Lung (tissue), 12 donors: ENCODE data around the gene CNTNAP4. TPM values are rescaled to one million over a fixed set of nuclear protein-coding genes. Genes with fewer than 3 reads are reported as not detected.

Experiments used
- ATAC-seq: fragments of 200-7000 bp; cut with Tn5 transposase; one replicate; pipeline ENCODE4 v1.9.1; 2020; ENCODE audit warnings: moderate number of reproducible peaks; ENCODE audit not compliant: insufficient read depth, low FRiP score
- DNase-seq, 3 donors: peaks; one replicate each; pipeline ENCODE4 v3.0.0-alpha.2; 2013 to 2017
- H3K27ac ChIP-seq, 2 donors: one replicate each; pipeline ENCODE4 v1.5.1; 2013; ENCODE audit warnings: mild to moderate bottlenecking in 2 of 2, moderate library complexity in 2 of 2, control low read depth in 1 of 2, inconsistent platforms in 1 of 2, low read depth in 1 of 2, low read length in 1 of 2
- H3K27me3 ChIP-seq, 3 donors: one replicate each; pipeline ENCODE4 v1.5.1; 2013; ENCODE audit warnings: low read length in 2 of 3; ENCODE audit not compliant: control insufficient read depth in 3 of 3, insufficient read depth in 3 of 3
- H3K36me3 ChIP-seq, 4 donors: one replicate each; pipeline ENCODE4 v1.5.1; 2013; ENCODE audit warnings: low read length in 4 of 4, mild to moderate bottlenecking in 1 of 4, moderate library complexity in 1 of 4; ENCODE audit not compliant: control insufficient read depth in 4 of 4, insufficient read depth in 4 of 4
- H3K4me1 ChIP-seq, 5 donors: one replicate each; pipeline ENCODE4 v1.5.1; 2013; ENCODE audit warnings: low read length in 5 of 5, mild to moderate bottlenecking in 2 of 5, moderate library complexity in 1 of 5; ENCODE audit not compliant: control insufficient read depth in 5 of 5, insufficient read depth in 5 of 5
- H3K4me3 ChIP-seq: one replicate; pipeline ENCODE4 v1.5.1; 2013; ENCODE audit warnings: mild to moderate bottlenecking, control low read depth, moderate library complexity
- H3K9ac ChIP-seq, 2 donors: one replicate each; pipeline ENCODE4 v1.5.1; 2013; ENCODE audit warnings: low read length in 2 of 2, control low read depth in 1 of 2; ENCODE audit not compliant: insufficient read depth in 1 of 2
- H3K9me3 ChIP-seq, 4 donors: one replicate each; pipeline ENCODE4 v1.5.1; 2013; ENCODE audit warnings: low read length in 3 of 4, mild to moderate bottlenecking in 1 of 4, moderate library complexity in 1 of 4; ENCODE audit not compliant: control insufficient read depth in 4 of 4, insufficient read depth in 3 of 4
- WGBS, 2 donors: extraction: QIAGEN DNeasy Blood & Tissue Kit; methylation state at CpG; one replicate each; pipeline ENCODE4 v1.1.7; 2013; 5-methylcytosine and 5-hydroxymethylcytosine counted together
- polyA plus RNA-seq, 2 donors: library from polyadenylated mRNA; stranded (reverse); fragments of 200-250 nt; gene quantifications; one replicate each; pipeline ENCODE4 v1.2.1, GENCODE V29; 2013
- total RNA-seq, 2 donors: library from RNA; depleted of rRNA in 1 of 2; stranded (reverse); fragments of >200 nt in 1 of 2; gene quantifications; one replicate each; pipeline ENCODE4 v1.2.1, GENCODE V29; 2014 to 2021
- TF ChIP-seq, protein P1 (sequence below): IDR thresholded peaks from 2 replicates; pipeline ENCODE4 v1.5.1; 2012; ENCODE audit warnings: mild to moderate bottlenecking; ENCODE audit errors: control extremely low read depth, extremely low read depth
- donor health status: control.
- donor health status: control.
- donor health status: Bipolar disorder and iron deficiency.
- donor health status: healthy.
- donor health status: DM: yes; HTN: yes; CAD: no.

Gene CNTNAP4
- total and polyA plus RNA-seq, 4 donors, result 0.71 TPM; not detected in 3

DNA sequence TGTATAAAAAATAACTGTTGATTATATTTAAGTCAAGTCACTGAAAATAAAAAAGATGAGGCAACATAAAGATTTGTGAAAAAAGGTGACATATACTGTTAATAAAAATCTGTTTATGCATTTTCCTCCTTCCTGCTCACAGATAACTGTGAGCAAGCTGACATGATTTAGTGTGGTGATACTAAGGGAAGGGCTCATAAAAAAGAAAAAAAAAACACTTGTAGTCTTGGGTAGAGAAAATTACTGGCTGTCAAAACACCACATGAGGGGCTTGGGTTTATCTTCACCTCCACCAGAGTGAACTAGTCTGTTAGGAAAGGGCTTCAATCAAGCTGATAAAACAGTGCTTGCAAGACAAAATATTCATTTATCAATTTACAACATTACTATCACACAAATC lies 247.6 kb downstream of the CNTNAP4 start:
- Histone ChIP-seq H3K27me3 (no peaks in the 10 kb centered on the region), H3K9ac (no peak overlapping the region), H3K27ac (no peak overlapping the region), H3K4me1 (peaks cover 0 to 8% (median 0%) of the 10 kb centered on the region in 5 donors), H3K9me3 (no peaks in the 10 kb centered on the region), H3K36me3 (no peaks in the 10 kb centered on the region), H3K4me3 (no peak overlapping the region)
- TF ChIP-seq, protein P1, sequence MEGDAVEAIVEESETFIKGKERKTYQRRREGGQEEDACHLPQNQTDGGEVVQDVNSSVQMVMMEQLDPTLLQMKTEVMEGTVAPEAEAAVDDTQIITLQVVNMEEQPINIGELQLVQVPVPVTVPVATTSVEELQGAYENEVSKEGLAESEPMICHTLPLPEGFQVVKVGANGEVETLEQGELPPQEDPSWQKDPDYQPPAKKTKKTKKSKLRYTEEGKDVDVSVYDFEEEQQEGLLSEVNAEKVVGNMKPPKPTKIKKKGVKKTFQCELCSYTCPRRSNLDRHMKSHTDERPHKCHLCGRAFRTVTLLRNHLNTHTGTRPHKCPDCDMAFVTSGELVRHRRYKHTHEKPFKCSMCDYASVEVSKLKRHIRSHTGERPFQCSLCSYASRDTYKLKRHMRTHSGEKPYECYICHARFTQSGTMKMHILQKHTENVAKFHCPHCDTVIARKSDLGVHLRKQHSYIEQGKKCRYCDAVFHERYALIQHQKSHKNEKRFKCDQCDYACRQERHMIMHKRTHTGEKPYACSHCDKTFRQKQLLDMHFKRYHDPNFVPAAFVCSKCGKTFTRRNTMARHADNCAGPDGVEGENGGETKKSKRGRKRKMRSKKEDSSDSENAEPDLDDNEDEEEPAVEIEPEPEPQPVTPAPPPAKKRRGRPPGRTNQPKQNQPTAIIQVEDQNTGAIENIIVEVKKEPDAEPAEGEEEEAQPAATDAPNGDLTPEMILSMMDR, result no peak
- ATAC-seq (no peak), DNase-seq (no peak)

DNA sequence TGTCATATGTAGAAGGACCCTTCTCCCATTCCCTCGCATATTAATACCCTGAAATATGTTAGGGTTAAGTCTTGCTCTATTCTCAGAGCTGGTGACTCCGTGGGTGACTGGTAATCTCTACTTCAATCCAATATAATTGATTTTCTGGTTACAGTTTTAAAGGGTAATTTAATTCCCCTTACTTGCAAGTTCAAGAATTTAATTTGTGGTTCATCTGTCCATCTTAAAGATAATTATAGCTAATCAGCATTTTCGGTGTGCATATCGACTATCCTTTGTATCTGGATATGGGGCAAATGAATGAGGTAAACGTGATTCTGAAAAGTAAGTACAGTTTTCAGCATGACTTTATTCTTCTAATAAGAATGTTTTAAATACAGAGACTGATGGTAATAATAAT lies 250.0 kb downstream of the CNTNAP4 start:
- ATAC-seq (no peak), DNase-seq (no peak)
- no peak overlapping the region for H3K27ac ChIP-seq
- no peaks in the 10 kb centered on the region for H3K9me3 ChIP-seq
- H3K9ac ChIP-seq, result no peak overlapping the region
- H3K36me3 ChIP-seq, result no peaks in the 10 kb centered on the region
- TF ChIP-seq, protein P1, result no peak
- no peaks in the 10 kb centered on the region for H3K27me3 ChIP-seq
- WGBS, 2 donors, result 88% methylated on average over 5 of the region's 5 CpGs
- H3K4me3 ChIP-seq, result no peak overlapping the region
- no peaks in the 10 kb centered on the region for H3K4me1 ChIP-seq

DNA sequence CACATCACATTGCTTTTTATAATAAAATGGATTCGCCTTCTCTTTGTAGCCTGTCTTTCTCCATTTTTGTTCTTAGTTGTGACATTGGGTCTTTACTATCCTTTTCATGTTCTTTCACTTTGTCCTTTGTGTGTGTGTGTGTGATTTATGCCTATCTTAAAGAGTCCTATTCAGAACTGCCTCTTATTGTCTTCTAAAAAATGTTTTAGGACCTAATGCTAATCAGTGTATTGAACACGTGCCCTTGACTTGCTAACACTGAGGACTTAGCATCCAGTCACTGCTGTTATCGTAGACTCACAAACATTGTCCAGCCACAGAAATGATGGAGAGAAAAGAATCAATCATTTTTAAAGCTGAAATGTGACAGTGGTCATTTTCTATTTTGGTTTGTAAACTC lies 251.9 kb downstream of the CNTNAP4 start:
- H3K4me3 ChIP-seq, result no peak overlapping the region
- no peak overlapping the region for H3K27ac ChIP-seq
- no peaks in the 10 kb centered on the region for H3K36me3 ChIP-seq
- H3K9ac ChIP-seq, result no peak overlapping the region
- 87 to 91% methylated on average over 3 of the region's 3 CpGs for WGBS, 2 donors
- H3K9me3 ChIP-seq, result no peaks in the 10 kb centered on the region
- no peaks in the 10 kb centered on the region for H3K27me3 ChIP-seq
- ATAC-seq, result no peak
- no peaks in the 10 kb centered on the region for H3K4me1 ChIP-seq
- TF ChIP-seq, protein P1, result no peak
- DNase-seq, result no peak

DNA sequence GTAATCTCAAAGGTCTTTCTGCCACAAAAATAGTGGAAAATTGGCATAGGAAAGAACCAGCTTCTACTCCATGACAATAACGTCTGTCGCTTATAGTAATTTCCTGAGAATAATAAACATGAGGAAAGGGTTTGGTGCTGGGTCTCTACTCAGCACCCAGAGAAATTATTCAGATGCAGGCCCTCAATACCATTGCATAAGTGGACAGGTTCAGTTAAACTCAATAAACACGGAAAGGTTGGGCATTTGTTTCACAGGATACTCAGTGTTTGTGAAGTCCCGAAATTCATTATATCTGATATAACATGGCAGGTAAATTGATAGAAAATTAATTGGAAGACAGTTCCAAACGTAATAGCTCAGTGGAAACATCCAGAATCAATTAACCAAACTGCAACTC lies 254.0 kb downstream of the CNTNAP4 start:
- Histone ChIP-seq H3K9me3 (no peaks in the 10 kb centered on the region), H3K4me3 (no peak overlapping the region), H3K36me3 (no peaks in the 10 kb centered on the region), H3K27me3 (no peaks in the 10 kb centered on the region), H3K4me1 (no peaks in the 10 kb centered on the region), H3K9ac (no peak overlapping the region), H3K27ac (no peak overlapping the region)
- WGBS, 2 donors, result 73 to 80% methylated on average over 5 of the region's 5 CpGs
- DNase-seq (no peak), ATAC-seq (no peak)
- TF ChIP-seq, protein P1, result no peak
